ENCODE results near the gene KLHDC9.
"Not testable (repeated sequence)": the region's sequence is repeated elsewhere in the genome, so short reads cannot be mapped to it uniquely, and the experiment has no call there.

KLHDC9 gene

DNA sequence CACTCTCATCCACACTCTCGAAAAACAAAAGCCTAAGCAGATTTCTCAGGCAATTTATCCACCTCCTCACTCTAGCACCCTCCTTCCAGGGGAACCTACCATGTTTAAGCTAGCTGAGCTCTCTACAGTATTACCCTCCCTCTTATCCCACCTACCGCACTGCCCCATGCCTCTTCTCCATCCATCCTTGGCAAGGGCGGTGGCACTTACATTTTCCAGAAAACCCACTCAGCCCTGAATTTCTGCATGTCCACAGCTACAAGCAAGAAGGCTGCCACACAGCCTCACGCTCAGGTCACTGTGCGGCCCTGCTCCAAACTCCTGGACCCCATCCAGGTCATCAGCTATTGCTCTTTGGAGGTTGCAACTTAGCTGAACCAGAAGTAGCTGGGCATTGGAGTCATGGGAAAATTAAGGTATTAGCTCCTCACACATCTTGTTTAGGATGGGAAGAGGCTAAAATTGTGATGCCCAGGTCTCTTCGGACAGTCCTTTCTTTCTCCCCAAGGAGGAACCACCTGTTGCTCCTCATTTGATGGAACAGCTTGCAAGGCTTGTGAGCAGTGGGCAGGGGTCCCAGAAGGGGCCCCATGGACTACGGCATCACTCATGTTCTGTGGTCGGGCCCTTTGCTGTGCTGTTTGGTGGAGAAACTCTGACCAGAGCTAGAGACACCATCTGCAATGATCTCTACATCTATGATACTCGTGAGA lies 1.1 kb downstream of the KLHDC9 start:
- no peak for DNase-seq

DNA sequence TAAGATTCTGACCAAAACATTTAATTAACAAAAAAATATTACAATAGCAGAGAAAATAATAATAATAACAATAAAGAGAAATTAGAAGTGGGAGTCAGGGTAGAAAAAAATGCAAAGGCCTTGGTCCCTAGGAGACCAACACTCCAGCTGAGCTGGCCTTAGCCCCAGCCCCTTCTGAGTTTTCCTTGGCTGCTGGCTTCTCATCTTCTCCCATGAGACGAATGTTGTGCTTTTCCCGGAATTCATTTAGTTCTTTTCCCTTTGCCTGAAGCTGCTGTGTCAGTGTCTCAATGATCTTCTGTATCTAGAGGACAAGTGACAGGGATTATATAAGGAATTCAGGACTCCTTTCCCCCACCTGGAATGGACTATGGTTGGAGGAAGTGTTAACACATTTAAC lies 2.4 kb downstream of the KLHDC9 start:
- no peak for DNase-seq

DNA sequence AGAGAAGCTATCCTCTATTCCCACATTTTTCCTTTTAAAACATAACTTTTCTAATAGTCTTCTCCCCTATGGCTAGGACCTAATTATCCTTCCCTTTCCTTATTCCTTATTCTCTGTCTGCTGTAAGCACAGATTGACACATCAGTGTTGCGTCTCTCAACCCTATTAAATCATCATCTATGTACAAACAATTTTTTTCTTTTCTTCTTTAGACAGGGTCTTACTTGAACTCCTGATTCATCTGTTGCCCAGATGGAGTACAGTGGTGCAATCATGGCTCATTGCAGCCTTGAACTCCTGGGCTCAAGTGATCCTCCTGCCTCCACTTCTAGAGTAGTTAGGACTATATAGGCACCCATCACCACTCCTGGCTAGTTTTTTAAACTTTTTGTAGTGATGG lies 8.3 kb downstream of the KLHDC9 start:
- DNase-seq: no peak

DNA sequence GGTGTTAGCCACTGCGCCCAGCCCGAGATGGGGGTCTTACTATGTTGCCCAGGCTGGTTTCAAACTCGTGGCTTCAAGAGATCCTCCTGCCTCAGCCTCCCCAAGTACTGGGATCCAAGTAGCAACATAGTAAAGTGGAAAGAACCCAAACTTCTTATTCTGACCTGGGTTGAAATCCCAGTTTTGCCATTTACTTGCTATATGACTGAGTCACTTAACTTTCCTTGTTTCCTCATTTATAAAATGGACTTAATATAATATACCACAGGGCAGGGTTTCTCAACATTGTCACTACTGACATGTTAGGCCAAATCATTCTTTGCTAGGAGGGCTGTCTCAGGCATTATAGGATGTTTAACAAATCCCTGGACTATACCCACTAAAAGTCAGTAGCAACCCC lies 13.0 kb downstream of the KLHDC9 start:
- no peak for DNase-seq

DNA sequence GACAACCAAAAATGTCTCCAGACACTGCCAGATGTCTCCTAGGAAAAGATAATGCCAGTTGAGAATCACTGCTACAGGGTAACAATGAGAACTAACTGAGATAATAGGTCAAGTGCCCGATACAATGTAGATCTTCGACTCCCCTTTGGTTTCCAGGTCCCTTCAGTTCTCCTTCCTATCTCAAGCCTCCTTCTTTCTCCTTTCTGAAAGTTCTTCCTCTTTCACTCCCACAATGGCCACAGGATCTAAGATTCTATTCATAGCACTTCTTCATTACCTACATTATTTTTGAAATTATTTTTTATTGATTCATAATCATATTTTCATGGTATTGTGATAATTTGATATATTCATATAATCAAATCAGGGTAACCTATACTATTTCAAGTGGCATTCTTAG lies 13.4 kb downstream of the KLHDC9 start:
- no peak for DNase-seq

GRCh38 chr1:161113915-161114314 lies 15.8 kb downstream of the KLHDC9 start:
- DNase-seq: no peak

DNA sequence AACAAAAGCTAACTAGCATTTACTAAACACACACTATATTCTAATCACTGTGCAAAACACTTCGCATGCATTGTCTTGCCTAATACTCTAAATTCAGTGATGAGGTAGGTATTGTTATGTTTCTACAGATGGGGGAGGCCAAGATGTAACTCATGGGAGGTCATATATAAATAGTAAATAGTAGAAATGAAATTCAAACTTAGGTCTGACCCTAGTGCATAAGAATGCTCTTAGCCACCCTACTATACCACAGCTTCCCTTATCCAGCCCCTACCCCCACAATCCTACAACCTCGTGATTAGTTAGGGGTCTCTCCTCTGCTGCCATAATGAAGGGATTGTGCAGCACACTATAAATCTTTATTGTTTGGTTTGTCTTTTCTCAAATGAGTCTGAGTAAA lies 16.4 kb downstream of the KLHDC9 start:
- DNase-seq: no peak

- peak; percentile 90 for DNase-seq
Measured at GRCh38 chr1:161115132-161115711, 17.1 kb downstream of the KLHDC9 start.

- not testable (repeated sequence) for DNase-seq
Measured at GRCh38 chr1:161115961-161116360, 17.8 kb downstream of the KLHDC9 start.

- DNase-seq: peak; percentile 79
Measured at GRCh38 chr1:161117759-161118581, 19.8 kb downstream of the KLHDC9 start, which contains the start of the genes NIT1 and PFDN2. NIT1 (plus strand) TSS chr1:161118105; CDS start chr1:161118177, 72 bp downstream. PFDN2 (minus strand) TSS chr1:161118037; CDS start chr1:161118026, 11 bp downstream.

DNA sequence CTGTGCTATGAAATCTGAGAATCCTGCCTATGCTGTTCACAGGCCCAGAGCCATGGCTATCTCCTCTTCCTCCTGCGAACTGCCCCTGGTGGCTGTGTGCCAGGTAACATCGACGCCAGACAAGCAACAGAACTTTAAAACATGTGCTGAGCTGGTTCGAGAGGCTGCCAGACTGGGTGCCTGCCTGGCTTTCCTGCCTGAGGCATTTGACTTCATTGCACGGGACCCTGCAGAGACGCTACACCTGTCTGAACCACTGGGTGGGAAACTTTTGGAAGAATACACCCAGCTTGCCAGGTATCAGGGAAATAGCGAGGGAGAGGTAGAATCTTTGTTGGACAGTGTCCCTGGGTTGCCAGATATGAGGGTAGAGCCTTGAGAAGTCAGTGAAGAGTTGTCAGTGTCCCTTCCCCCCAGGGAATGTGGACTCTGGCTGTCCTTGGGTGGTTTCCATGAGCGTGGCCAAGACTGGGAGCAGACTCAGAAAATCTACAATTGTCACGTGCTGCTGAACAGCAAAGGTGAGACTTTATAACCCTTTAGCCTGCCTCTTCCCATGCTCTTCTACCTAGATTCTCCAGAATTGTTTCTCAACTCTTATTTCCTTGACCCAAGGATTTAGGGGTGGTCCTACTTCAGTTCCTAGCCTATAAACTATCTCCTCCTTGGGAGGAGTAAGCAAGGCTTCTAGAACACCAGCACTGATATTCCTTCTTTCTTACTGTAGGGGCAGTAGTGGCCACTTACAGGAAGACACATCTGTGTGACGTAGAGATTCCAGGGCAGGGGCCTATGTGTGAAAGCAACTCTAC lies 21.1 kb downstream of the KLHDC9 start:
- DNase-seq: peak; percentile 73

GRCh38 chr1:161121042-161121650 lies 23.0 kb downstream of the KLHDC9 start:
- no peak for DNase-seq

- DNase-seq: no peak
Measured at GRCh38 chr1:161121834-161122233, 23.7 kb downstream of the KLHDC9 start.

GRCh38 chr1:161122967-161123366 lies 24.8 kb downstream of the KLHDC9 start:
- no peak for DNase-seq

GRCh38 chr1:161127649-161128048 lies 29.5 kb downstream of the KLHDC9 start:
- DNase-seq: no peak

GRCh38 chr1:161128591-161129420 lies 30.6 kb downstream of the KLHDC9 start:
- DNase-seq: no peak

DNA sequence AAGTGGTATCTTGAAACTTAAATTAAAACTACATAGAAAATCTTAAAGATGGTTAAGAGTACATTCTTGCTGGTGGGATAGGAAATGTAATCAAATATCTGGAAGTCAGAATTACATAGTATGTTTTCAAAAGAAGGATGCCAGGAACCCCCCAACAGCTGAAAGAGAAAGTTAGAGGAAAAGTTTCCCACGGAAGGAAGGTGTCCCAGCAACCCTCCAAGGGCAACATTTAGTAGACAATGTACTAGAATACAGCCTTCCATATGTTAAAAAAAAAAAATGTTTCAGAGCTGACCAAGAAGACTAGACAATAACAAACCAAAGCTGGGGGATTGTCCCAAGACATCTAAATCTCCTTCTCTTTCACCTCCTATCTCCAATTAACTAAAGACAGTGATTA lies 32.1 kb downstream of the KLHDC9 start:
- no peak for DNase-seq

- DNase-seq: no peak
Measured at GRCh38 chr1:161131523-161132409, 33.6 kb downstream of the KLHDC9 start.

DNA sequence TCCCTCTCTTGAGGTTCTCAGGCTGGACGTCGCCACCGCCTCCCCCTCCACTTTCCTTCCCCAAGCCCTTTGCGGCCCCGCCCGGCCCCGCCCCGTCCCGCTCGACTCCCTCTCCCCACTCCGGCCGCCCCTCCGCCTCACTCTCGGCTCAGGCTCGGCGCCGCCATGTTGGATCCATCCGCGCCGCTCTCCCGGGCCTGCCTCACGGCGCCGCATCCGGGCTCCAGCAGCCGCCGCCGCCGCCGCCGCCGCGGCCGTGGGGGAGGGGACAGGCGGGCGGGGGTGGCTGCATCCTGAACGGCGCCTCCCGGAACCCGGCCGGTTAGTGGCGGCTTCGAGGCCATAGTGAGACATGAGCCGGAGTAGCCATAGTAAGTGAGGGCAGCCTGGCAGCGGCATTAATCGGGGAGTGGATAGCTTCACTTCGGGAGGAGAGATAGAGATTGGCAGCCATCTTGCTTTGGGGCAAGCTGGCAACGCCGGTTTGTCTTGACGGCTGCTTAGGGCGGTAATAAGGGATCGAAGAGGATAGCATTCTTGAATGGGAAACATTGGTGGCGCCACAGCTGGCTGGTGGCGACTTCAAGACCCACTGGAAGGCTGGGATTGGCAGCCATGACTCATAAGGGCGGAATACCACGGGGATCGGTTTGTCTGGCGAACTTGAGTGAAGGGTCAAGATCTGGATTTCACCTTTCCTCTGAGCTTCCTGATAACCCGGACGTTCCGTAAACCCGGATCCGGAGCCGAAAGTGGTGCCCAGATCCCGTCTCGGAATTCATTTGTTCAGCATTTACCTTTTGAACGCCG lies 34.5 kb downstream of the KLHDC9 start, which contains the start of gene DEDD:
Gene DEDD (minus strand): TSS at position 258 of the 810 bp plus-strand sequence. CDS start 8,205 bp downstream, outside the sequence.
- DNase-seq: peak; percentile 98

Measured in fibroblast of upper back skin (primary cell).